GM21529 (cell line): Measurements from ENCODE around the gene GPR135.

ENCODE experiments used
- ATAC-seq: cut with Tn5 transposase; IDR thresholded peaks from one replicate; pipeline ENCODE4 v1.9.1; 2021; ENCODE audit not compliant: unreplicated experiment

Gene GPR135

GRCh38 chr14:59424341-59425071 is 40.7 kb downstream of the GPR135 start:
- no peak for ATAC-seq

GRCh38 chr14:59422069-59422881 is 42.9 kb downstream of the GPR135 start:
- ATAC-seq: no peak

GRCh38 chr14:59419303-59419702 is 45.9 kb downstream of the GPR135 start:
- no peak for ATAC-seq

GRCh38 chr14:59417311-59417710 is 47.9 kb downstream of the GPR135 start:
- ATAC-seq: no peak

- no peak for ATAC-seq
Measured at GRCh38 chr14:59415836-59416602, 49.2 kb downstream of the GPR135 start.
